H9 (cell line): ENCODE measurements around the gene PTPRN2. TPM values are rescaled to one million over a fixed set of nuclear protein-coding genes. Genes with fewer than 3 reads are reported as not detected.

ENCODE experiments used
- DNase-seq: peaks from one replicate; pipeline ENCODE4 v3.0.0-alpha.2; 2017
- H2AFZ ChIP-seq: one replicate; pipeline ENCODE4 v1.6.1; 2013; ENCODE audit warnings: mild to moderate bottlenecking, low read length, control low read depth, moderate library complexity
- H2AK5ac ChIP-seq: 2 replicates; pipeline ENCODE4 v1.6.1; 2013; ENCODE audit warnings: low read length, control low read depth, mixed read lengths; ENCODE audit not compliant: insufficient read length
- H2BK120ac ChIP-seq: one replicate; pipeline ENCODE4 v1.6.1; 2013; ENCODE audit warnings: low read depth, mild to moderate bottlenecking, low read length, control low read depth, inconsistent platforms; ENCODE audit not compliant: poor library complexity, severe bottlenecking
- H2BK12ac ChIP-seq: 2 replicates; pipeline ENCODE4 v1.6.1; 2013; ENCODE audit warnings: low read length, control low read depth, mixed read lengths, low read depth; ENCODE audit not compliant: insufficient read length
- H2BK15ac ChIP-seq: 2 replicates; pipeline ENCODE4 v1.6.1; 2013; ENCODE audit warnings: low read depth, low read length, control low read depth
- H2BK20ac ChIP-seq: one replicate; pipeline ENCODE4 v1.6.1; 2013; ENCODE audit warnings: low read depth, mild to moderate bottlenecking, low read length, control low read depth, inconsistent platforms; ENCODE audit not compliant: poor library complexity, severe bottlenecking
- H2BK5ac ChIP-seq: 2 replicates; pipeline ENCODE4 v1.6.1; 2013; ENCODE audit warnings: low read length, control low read depth, mixed read lengths; ENCODE audit not compliant: insufficient read length
- H3K14ac ChIP-seq: 2 replicates; pipeline ENCODE4 v1.6.1; 2013; ENCODE audit warnings: low read length, control low read depth; ENCODE audit not compliant: insufficient read depth
- H3K18ac ChIP-seq: 2 replicates; pipeline ENCODE4 v1.6.1; 2013; ENCODE audit warnings: low read depth, mild to moderate bottlenecking, mixed read lengths, low read length, control low read depth; ENCODE audit not compliant: insufficient read length
- H3K23ac ChIP-seq: 2 replicates; pipeline ENCODE4 v1.6.1; 2013; ENCODE audit warnings: low read length, control low read depth, mixed read lengths, low read depth; ENCODE audit not compliant: insufficient read length
- H3K23me2 ChIP-seq: 2 replicates; pipeline ENCODE4 v1.6.1; 2013; ENCODE audit warnings: low read depth, mild to moderate bottlenecking, mixed read lengths, low read length, control low read depth; ENCODE audit not compliant: insufficient read length, poor library complexity, severe bottlenecking
- H3K27ac ChIP-seq: 2 replicates; pipeline ENCODE4 v1.5.1; 2013; ENCODE audit warnings: low read length, control low read depth, mixed read lengths, low read depth; ENCODE audit not compliant: insufficient read length
- H3K27me3 ChIP-seq: 2 replicates; pipeline ENCODE4 v1.6.1; 2013; ENCODE audit warnings: low read length, control low read depth, inconsistent platforms; ENCODE audit not compliant: insufficient read depth
- H3K4ac ChIP-seq: 2 replicates; pipeline ENCODE4 v1.6.1; 2013; ENCODE audit warnings: low read depth, mild to moderate bottlenecking, control low read depth, inconsistent platforms, low read length, moderate library complexity
- H3K4me1 ChIP-seq: 2 replicates; pipeline ENCODE4 v1.6.1; 2013; ENCODE audit warnings: low read length, control low read depth, inconsistent platforms; ENCODE audit not compliant: insufficient read depth
- H3K4me2 ChIP-seq: 2 replicates; pipeline ENCODE4 v1.6.1; 2013; ENCODE audit warnings: low read length, control low read depth, mixed read lengths; ENCODE audit not compliant: insufficient read length, insufficient read depth
- H3K56ac ChIP-seq: 2 replicates; pipeline ENCODE4 v1.6.1; 2013; ENCODE audit warnings: low read depth, mild to moderate bottlenecking, mixed read lengths, low read length, control low read depth; ENCODE audit not compliant: insufficient read length
- H3K79me1 ChIP-seq: 2 replicates; pipeline ENCODE4 v1.6.1; 2013; ENCODE audit warnings: low read depth, mild to moderate bottlenecking, moderate library complexity, low read length, control low read depth, inconsistent platforms; ENCODE audit not compliant: insufficient read depth, poor library complexity, severe bottlenecking
- H3K79me2 ChIP-seq: 2 replicates; pipeline ENCODE4 v1.6.1; 2013; ENCODE audit warnings: low read length, control low read depth, inconsistent platforms; ENCODE audit not compliant: insufficient read depth
- H3K9ac ChIP-seq: 2 replicates; pipeline ENCODE4 v1.6.1; 2013; ENCODE audit warnings: low read length, control low read depth, mixed read lengths; ENCODE audit not compliant: insufficient read length; ENCODE audit errors: extremely low read depth
- H3K9me3 ChIP-seq: one replicate; pipeline ENCODE4 v1.6.1; 2013; ENCODE audit warnings: low read depth, low read length, inconsistent platforms; ENCODE audit not compliant: control insufficient read depth
- H3T11ph ChIP-seq: one replicate; pipeline ENCODE4 v1.6.1; 2013; ENCODE audit warnings: mild to moderate bottlenecking, low read length, control low read depth, inconsistent platforms
- H4K20me1 ChIP-seq: one replicate; pipeline ENCODE4 v1.6.1; 2013; ENCODE audit not compliant: control insufficient read depth, insufficient read length, insufficient read depth
- H4K5ac ChIP-seq: 2 replicates; pipeline ENCODE4 v1.6.1; 2013; ENCODE audit warnings: low read depth, mild to moderate bottlenecking, mixed read lengths, low read length, control low read depth; ENCODE audit not compliant: insufficient read length
- H4K8ac ChIP-seq: replicated peaks from 2 replicates; pipeline ENCODE4 v1.6.1; 2013; ENCODE audit warnings: low read length, control low read depth, mixed read lengths, low read depth; ENCODE audit not compliant: insufficient read length
- H4K91ac ChIP-seq: 2 replicates; pipeline ENCODE4 v1.6.1; 2013; ENCODE audit warnings: low read depth, mild to moderate bottlenecking, moderate library complexity, mixed read lengths, low read length, control low read depth; ENCODE audit not compliant: insufficient read length
- H3K27ac Mint-ChIP-seq, 3 experiments: 2 replicates in 2 of 3; 3 replicates in 1 of 3; pipeline ENCODE4 v1.8.0; 2020 to 2021; ENCODE audit warnings: mixed read lengths in 3 of 3, mild to moderate bottlenecking in 1 of 3, moderate library complexity in 1 of 3
- H3K27me3 Mint-ChIP-seq: 2 replicates; pipeline ENCODE4 v1.8.0; 2021; ENCODE audit warnings: low read depth, mild to moderate bottlenecking, moderate library complexity, mixed read lengths
- H3K36me3 Mint-ChIP-seq, 3 experiments: 2 replicates in 2 of 3; 3 replicates in 1 of 3; pipeline ENCODE4 v1.8.0; 2020 to 2021; ENCODE audit warnings: low read depth in 3 of 3, mixed read lengths in 3 of 3; ENCODE audit not compliant: insufficient read depth in 1 of 3
- H3K4me1 Mint-ChIP-seq, 2 experiments: 2 replicates each; pipeline ENCODE4 v1.8.0; 2020; ENCODE audit warnings: mixed read lengths in 2 of 2
- H3K4me3 Mint-ChIP-seq, 2 experiments: 2 replicates in 1 of 2; 3 replicates in 1 of 2; pipeline ENCODE4 v1.8.0; 2020 to 2021; ENCODE audit warnings: mild to moderate bottlenecking in 2 of 2, mixed read lengths in 2 of 2, moderate library complexity in 1 of 2
- H3K9me3 Mint-ChIP-seq, 2 experiments: 2 replicates in 1 of 2; 3 replicates in 1 of 2; pipeline ENCODE4 v1.8.0; 2020; ENCODE audit warnings: mild to moderate bottlenecking in 2 of 2, mixed read lengths in 2 of 2, moderate library complexity in 1 of 2
- CTCF ChIP-seq: fragments of 200-600 bp; sonication (generic); conservative IDR thresholded peaks from 3 replicates; pipeline ENCODE4 v1.8.0; 2021; ENCODE audit warnings: antibody characterized with exemption, mild to moderate bottlenecking
- WGBS: extraction: QIAGEN DNeasy Blood & Tissue Kit; methylation state at CpG from one replicate; pipeline ENCODE4 v1.1.7; 2013; ENCODE audit warnings: missing lambda C conversion rate, low lambda C conversion rate, mixed read lengths; ENCODE audit not compliant: insufficient read length; ENCODE audit errors: extremely low coverage; 5-methylcytosine and 5-hydroxymethylcytosine counted together
- total RNA-seq: library from RNA; stranded (reverse); gene quantifications from 2 replicates; pipeline ENCODE4 v1.2.1, GENCODE V29; 2021

PTPRN2 gene
- total RNA-seq, 1 experiment from 2014 or later, result 5.2 TPM

- H2BK12ac ChIP-seq, result no peak overlapping the region
- H2BK15ac ChIP-seq, result no peak overlapping the region
- Mint-ChIP-seq H3K27ac (no peak overlapping the region), H3K9me3 (peaks cover 53 to 57% of the 10 kb centered on the region in 2 experiments), H3K4me1 (no peaks in the 10 kb centered on the region), H3K27me3 (peaks cover 11% of the 10 kb centered on the region), H3K4me3 (no peak overlapping the region), H3K36me3 (peaks cover 7 to 46% (median 30%) of the 10 kb centered on the region in 3 experiments)
- H3T11ph ChIP-seq, result no peak overlapping the region
- no peak overlapping the region for H3K18ac ChIP-seq
- no peaks in the 10 kb centered on the region for H4K20me1 ChIP-seq
- H3K23me2 ChIP-seq, result no peaks in the 10 kb centered on the region
- no peak overlapping the region for H2BK20ac ChIP-seq
- no peak overlapping the region for H3K14ac ChIP-seq
- H4K5ac ChIP-seq, result no peak overlapping the region
- H3K27me3 ChIP-seq, result no peaks in the 10 kb centered on the region
- no peak for DNase-seq
- no peak overlapping the region for H2AFZ ChIP-seq
- no peak overlapping the region for H4K91ac ChIP-seq
- no peak overlapping the region for H2AK5ac ChIP-seq
- H3K79me2 ChIP-seq, result no peaks in the 10 kb centered on the region
- H2BK120ac ChIP-seq, result no peak overlapping the region
- H3K23ac ChIP-seq, result no peak overlapping the region
- no peak overlapping the region for H3K4ac ChIP-seq
- H4K8ac ChIP-seq, result no peak overlapping the region
- no peak overlapping the region for H2BK5ac ChIP-seq
- no peaks in the 10 kb centered on the region for H3K4me1 ChIP-seq
- H3K27ac ChIP-seq, result no peak overlapping the region
- no peak overlapping the region for H3K4me2 ChIP-seq
- peaks cover 57% of the 10 kb centered on the region for H3K9me3 ChIP-seq
- no CpG with 5 or more reads among the region's 23 CpGs for WGBS
- no peak for TF ChIP-seq CTCF
- no peaks in the 10 kb centered on the region for H3K79me1 ChIP-seq
- H3K56ac ChIP-seq, result no peak overlapping the region
- no peak overlapping the region for H3K9ac ChIP-seq
Observed at GRCh38 chr7:157973971-157974677, 613.5 kb downstream of the PTPRN2 start.
